HG03460 (cell line): ENCODE data around the gene ACSM6.

Source experiments
- ATAC-seq: cut with Tn5 transposase; IDR thresholded peaks from one replicate; pipeline ENCODE4 v1.9.1; 2021; ENCODE audit not compliant: unreplicated experiment

The ACSM6 gene

GRCh38 chr10:95243318-95243617, 49.2 kb downstream of the ACSM6 start:
- ATAC-seq = no peak

DNA sequence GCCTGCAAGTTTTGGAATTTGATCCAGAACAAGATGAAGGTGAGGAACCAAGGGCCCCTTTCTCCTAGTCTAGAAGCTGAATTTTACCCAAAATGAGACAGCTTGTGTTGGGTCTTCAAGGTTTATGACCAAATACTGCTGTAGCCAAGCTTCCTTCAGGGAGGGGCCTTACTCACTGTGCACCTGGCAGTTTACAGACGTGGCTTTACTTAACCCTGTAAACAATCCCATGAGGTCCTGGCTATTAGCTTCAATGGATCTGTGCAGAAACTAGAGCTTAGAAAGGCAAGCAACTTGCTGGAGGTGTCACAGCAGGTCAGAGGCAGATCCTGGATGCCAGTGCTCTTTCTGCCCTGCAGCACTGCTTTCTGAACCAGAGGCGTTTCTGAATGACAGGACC, 50.1 kb downstream of the ACSM6 start:
- ATAC-seq = no peak

- ATAC-seq = peak; percentile 74
Observed at GRCh38 chr10:95245425-95246055, 51.5 kb downstream of the ACSM6 start.

- ATAC-seq = no peak
Observed at GRCh38 chr10:95246582-95247051, 52.6 kb downstream of the ACSM6 start.

DNA sequence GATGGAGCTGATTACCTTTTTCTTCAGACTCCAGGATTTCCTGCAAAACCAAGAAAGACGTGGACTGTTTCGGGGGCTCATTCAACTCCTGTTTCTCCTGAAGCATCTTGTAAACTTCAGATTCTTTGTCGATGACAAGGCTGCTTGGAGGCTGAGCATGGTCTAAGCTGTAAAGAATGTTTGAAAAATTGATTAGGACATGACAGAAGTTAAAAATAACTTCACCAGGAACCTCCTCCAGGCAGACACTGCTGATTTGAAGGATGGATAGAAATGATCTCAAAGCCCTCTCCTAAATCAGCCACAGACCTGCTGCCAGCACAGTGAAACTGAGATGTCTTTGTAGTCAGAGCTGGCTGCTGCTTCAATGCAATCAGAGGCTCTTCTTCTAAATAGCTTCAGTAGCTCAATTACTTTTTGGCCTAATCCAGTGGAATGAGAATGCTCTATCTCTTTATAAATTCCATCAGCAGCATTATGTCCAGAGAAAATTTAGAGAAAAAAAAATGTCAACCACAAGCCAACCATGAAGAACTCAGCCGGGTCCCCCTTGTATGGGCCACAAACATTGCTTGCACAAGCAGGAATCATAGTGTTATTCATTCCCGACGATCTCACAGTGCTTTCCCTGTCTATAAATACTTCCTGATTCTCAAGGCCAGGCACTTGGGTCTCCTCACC, 53.3 kb downstream of the ACSM6 start:
- ATAC-seq = no peak

- ATAC-seq = no peak
Observed at GRCh38 chr10:95247881-95248583, 54.0 kb downstream of the ACSM6 start.

DNA sequence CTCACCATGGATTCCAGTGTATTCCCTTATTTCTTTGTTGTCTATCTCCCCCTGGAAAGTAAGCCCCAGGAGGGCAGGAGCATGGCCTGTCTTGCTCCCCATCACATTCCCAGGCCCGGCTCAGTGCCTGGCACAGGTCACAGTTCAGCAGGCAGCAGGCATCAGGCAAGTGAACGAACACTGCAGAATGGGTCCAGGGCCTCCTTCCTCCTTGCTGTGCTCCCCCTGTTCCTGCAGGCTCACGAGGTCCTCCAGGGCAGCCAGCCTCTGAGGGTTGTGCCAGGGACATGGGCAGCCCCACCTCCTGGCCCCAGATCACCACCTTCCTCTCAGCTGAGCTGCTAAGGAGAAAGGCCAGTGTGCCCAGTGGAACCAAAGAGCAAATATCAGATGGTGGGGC, 55.0 kb downstream of the ACSM6 start:
- ATAC-seq = no peak

- ATAC-seq = no peak
Observed at GRCh38 chr10:95249467-95249866, 55.4 kb downstream of the ACSM6 start.

DNA sequence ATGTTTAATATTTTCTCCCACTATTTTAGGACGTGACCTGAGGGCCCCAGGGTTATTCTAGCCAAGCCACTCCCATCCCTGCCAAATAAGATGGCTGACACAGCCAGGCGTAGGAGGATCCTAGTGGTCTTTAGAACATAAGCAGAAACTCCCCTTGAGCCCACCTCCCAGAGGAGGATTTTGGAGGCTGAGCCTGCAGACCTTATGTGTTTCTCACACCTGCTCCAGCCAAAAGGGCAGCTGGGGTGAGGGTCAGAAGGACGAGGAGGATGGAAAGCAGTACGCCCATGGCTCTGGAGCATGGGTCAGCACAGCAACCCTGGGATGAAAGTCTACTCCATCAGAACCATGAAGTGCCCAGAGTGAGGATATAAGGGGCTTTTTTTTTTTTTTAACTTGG, 56.8 kb downstream of the ACSM6 start:
- ATAC-seq = no peak

DNA sequence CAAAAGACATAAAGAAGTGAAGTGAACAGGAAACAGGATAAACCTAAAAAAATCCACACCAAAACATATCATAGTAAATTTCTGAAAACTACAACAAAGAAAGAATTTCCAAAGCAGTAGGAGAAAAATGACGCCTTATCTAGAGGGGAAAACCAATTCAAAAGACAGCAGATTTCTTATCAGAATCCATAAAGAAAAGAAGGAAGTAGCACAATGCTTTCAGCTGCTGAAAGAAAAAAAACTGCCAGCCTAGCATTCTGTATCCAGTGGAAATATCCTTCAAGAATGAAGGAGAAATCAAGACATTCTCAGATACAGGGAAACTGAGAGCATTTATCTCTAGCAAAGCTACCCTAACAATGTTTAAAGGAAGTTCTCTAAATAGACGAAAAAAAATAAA, 59.0 kb downstream of the ACSM6 start:
- ATAC-seq = no peak

DNA sequence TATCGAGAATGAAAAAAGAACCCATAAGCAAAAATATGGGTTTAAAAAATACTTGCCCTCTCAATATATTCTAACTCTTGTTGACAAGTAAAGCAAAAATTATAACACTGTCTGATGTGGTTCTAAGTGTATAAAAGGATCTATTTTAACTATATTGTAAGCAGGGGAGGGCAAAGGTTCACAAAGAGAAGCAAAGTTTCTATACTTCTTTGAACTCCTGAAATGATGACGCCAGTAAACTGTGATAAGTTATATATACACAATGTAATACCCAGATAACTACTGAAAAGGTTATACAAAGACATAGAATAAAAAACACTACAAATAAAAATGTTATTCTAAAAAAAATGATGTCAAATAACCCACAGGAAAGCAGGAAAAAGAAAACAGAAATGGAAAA, 59.6 kb downstream of the ACSM6 start:
- no peak for ATAC-seq

DNA sequence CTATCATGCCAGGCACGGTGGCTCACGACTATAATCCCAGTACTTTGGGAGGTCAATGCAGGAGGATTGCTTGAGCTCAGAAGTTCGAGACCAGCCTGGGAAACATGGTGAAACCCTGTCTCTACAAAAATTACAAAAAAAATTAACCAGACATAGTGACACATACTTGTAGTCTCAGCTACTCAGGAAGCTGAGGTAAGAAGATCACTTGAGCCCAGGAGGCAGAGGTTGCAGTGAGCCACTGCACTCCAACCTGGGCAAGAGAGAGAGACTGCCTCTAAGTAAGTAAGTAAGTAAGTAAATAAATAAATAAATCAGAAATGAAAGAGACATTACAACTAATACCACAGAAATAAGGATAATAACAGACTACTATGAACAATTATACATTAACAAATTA, 60.6 kb downstream of the ACSM6 start:
- no peak for ATAC-seq

DNA sequence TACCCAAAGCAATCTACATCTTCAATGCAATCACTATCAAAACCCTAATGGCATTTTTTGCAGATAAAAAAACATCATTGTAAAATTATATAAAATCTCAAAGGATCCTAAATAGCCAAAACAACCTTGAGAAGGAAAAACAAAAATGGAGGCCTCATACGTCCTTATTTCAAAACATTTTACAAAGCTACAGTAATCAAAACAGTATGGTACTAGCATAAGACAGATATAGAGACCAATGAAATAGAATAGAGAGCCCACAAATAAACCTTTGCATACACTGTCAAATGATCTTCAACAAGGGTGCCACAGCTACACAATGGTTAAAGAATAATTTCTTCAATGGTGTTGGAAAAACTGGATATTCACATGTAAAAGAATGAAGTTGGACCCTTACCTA, 62.2 kb downstream of the ACSM6 start:
- no peak for ATAC-seq

DNA sequence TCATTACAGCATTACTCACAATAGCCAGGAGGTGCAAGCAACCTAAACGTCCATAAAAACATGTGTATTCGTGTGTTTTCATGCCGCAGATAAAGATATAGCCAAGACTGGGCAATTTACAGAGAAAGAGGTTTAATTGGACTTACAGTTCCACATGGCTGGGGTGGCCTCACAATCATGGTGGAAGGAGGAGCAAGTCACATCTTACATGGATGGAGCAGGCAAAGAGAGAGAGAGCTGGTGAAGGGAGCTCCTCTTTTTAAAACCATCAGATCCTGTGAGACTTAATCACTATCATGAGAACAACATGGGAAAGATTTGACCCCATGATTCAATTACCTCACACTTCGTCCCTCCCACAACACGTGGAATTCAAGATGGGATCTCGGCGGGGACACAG, 63.8 kb downstream of the ACSM6 start:
- ATAC-seq = no peak

GRCh38 chr10:95260397-95260881, 66.4 kb downstream of the ACSM6 start:
- peak; percentile 75 for ATAC-seq

- ATAC-seq = no peak
Observed at GRCh38 chr10:95260909-95261552, 67.0 kb downstream of the ACSM6 start.

- no peak for ATAC-seq
Observed at GRCh38 chr10:95261926-95262325, 67.9 kb downstream of the ACSM6 start.

- no peak for ATAC-seq
Observed at GRCh38 chr10:95262763-95263518, 68.9 kb downstream of the ACSM6 start.

DNA sequence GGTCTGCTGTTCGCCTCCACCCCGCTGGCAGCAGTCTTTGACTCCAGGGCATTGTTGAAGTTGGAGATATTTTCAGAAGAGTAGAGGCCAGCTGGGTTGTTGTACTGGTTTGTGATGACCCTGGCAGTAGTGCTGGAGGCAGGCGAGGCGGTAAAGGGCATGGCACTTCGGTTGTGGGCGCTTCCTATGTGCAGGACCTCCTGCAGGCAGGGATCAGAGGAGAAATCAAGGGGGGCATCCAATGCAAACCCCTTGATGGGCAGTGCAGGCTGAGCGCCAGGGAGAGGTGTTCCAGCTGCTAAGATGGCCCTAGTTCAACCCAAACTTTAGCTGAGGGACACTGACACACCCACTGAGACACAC, 69.8 kb downstream of the ACSM6 start:
- no peak for ATAC-seq

GRCh38 chr10:95264227-95265051, 70.4 kb downstream of the ACSM6 start:
- no peak for ATAC-seq
